GM23338 (cell line): Measurements from ENCODE around the gene MTURN. TPM values are rescaled to one million over a fixed set of nuclear protein-coding genes. Genes with fewer than 3 reads are reported as not detected.

Experiments used
- ATAC-seq: fragments of 200-7000 bp; cut with Tn5 transposase; 3 replicates; pipeline ENCODE4 v1.9.1; 2020
- DNase-seq: peaks from one replicate; pipeline ENCODE4 v3.0.0-alpha.2; 2015; ENCODE audit warnings: low spot score
- H2AFZ ChIP-seq: fragments of 200-600 bp; sonication (generic); 2 replicates; pipeline ENCODE4 v1.8.0; 2016; ENCODE audit warnings: antibody characterized with exemption, mild to moderate bottlenecking, moderate library complexity
- H3F3A ChIP-seq: fragments of 200-600 bp; sonication (generic); replicated peaks from 2 replicates; pipeline ENCODE4 v1.8.0; 2017; ENCODE audit warnings: antibody characterized with exemption, mixed run types, low read depth
- H3K27ac ChIP-seq: fragments of 200-600 bp; sonication (generic); 2 replicates; pipeline ENCODE4 v1.6.1; 2016; ENCODE audit warnings: low read depth
- H3K27me3 ChIP-seq: fragments of 200-600 bp; sonication (generic); 2 replicates; pipeline ENCODE4 v1.8.0; 2016; ENCODE audit warnings: mild to moderate bottlenecking, mixed run types, moderate library complexity; ENCODE audit not compliant: insufficient read depth
- H3K36me3 ChIP-seq: fragments of 200-600 bp; sonication (generic); 2 replicates; pipeline ENCODE4 v1.8.0; 2016; ENCODE audit warnings: mild to moderate bottlenecking; ENCODE audit not compliant: insufficient read depth
- H3K4me1 ChIP-seq: fragments of 200-600 bp; sonication (generic); 2 replicates; pipeline ENCODE4 v1.8.0; 2016; ENCODE audit warnings: mild to moderate bottlenecking, moderate library complexity; ENCODE audit not compliant: insufficient read depth
- H3K4me2 ChIP-seq: fragments of 200-600 bp; sonication (generic); 2 replicates; pipeline ENCODE4 v1.7.1; 2017; ENCODE audit warnings: mixed run types
- H3K4me3 ChIP-seq: fragments of 200-600 bp; sonication (generic); 2 replicates; pipeline ENCODE4 v1.6.1; 2016; ENCODE audit warnings: mixed run types
- H3K79me2 ChIP-seq: fragments of 200-600 bp; sonication (generic); replicated peaks from 2 replicates; pipeline ENCODE4 v1.8.0; 2017; ENCODE audit warnings: mild to moderate bottlenecking; ENCODE audit not compliant: insufficient read depth
- H3K9me2 ChIP-seq: fragments of 200-600 bp; sonication (generic); 2 replicates; pipeline ENCODE4 v1.8.0; 2017; ENCODE audit not compliant: insufficient read depth
- H4K20me1 ChIP-seq: fragments of 200-600 bp; sonication (generic); replicated peaks from 2 replicates; pipeline ENCODE4 v1.8.0; 2017; ENCODE audit warnings: mild to moderate bottlenecking; ENCODE audit not compliant: insufficient read depth
- H3K27ac Mint-ChIP-seq: 2 replicates; pipeline ENCODE4 v1.8.0; 2020; ENCODE audit warnings: inconsistent platforms, mild to moderate bottlenecking, moderate library complexity, mixed read lengths
- H3K27me3 Mint-ChIP-seq: 3 replicates; pipeline ENCODE4 v1.8.0; 2022; ENCODE audit warnings: low read depth, mild to moderate bottlenecking, moderate library complexity, mixed read lengths, inconsistent platforms; ENCODE audit not compliant: insufficient read depth, poor library complexity
- H3K36me3 Mint-ChIP-seq: 3 replicates; pipeline ENCODE4 v1.8.0; 2021; ENCODE audit warnings: low read depth, mild to moderate bottlenecking, inconsistent platforms, moderate library complexity, mixed read lengths
- H3K4me1 Mint-ChIP-seq: 3 replicates; pipeline ENCODE4 v1.8.0; 2020; ENCODE audit warnings: mild to moderate bottlenecking, inconsistent platforms, mixed read lengths
- H3K4me3 Mint-ChIP-seq: 3 replicates; pipeline ENCODE4 v1.8.0; 2021; ENCODE audit warnings: moderate library complexity, mild to moderate bottlenecking, inconsistent platforms, mixed read lengths
- H3K9me3 Mint-ChIP-seq: 3 replicates; pipeline ENCODE4 v1.8.0; 2020; ENCODE audit warnings: moderate library complexity, mild to moderate bottlenecking, inconsistent platforms, mixed read lengths
- CTCF ChIP-seq, 2 experiments: fragments of 200-600 bp in 1 of 2; sonication (generic) in 1 of 2; conservative IDR thresholded peaks; 2 replicates each; pipeline versions ENCODE4 v1.5.1 to v1.6.1; 2016 to 2017; ENCODE audit warnings: antibody characterized with exemption in 2 of 2, low read depth in 2 of 2, mild to moderate bottlenecking in 2 of 2, moderate library complexity in 1 of 2
- EZH2 ChIP-seq: fragments of 200-600 bp; sonication (generic); IDR thresholded peaks from one replicate; pipeline ENCODE4 v1.8.0; 2017; ENCODE audit warnings: antibody characterized with exemption, mild to moderate bottlenecking, low read depth; ENCODE audit not compliant: unreplicated experiment
- EZH2phosphoT487 ChIP-seq: fragments of 200-600 bp; sonication (generic); IDR thresholded peaks from one replicate; pipeline ENCODE4 v1.8.1; 2018; ENCODE audit warnings: antibody characterized with exemption; ENCODE audit not compliant: unreplicated experiment
- NANOG ChIP-seq: IDR thresholded peaks from 2 replicates; pipeline ENCODE4 v1.6.1; 2016; ENCODE audit warnings: antibody characterized with exemption, borderline replicate concordance
- ZNF114 ChIP-seq: fragments of 250-450 bp; sonication (Bioruptor Pico); IDR thresholded peaks from 2 replicates; pipeline ENCODE4 v1.5.0; 2020; ENCODE audit warnings: mild to moderate bottlenecking, moderate library complexity
- ZNF331 ChIP-seq: fragments of 250-450 bp; sonication (Bioruptor Pico); IDR thresholded peaks from 2 replicates; pipeline ENCODE4 v1.5.0; 2020; ENCODE audit warnings: low read depth, mild to moderate bottlenecking, moderate library complexity
- polyA plus RNA-seq: library from polyadenylated mRNA; unstranded; fragments of >200 nt; fragmentation: Nextera tagmentation; extraction: Ambion mirVana; gene quantifications from 2 replicates; pipeline ENCODE4 v1.2.1, GENCODE V29; 2016
- total RNA-seq: library from RNA; depleted of rRNA; stranded (reverse); fragments of >200 nt; shearing (Covaris generic); gene quantifications from 2 replicates; pipeline ENCODE4 v1.2.3, GENCODE V29; 2014
- TF ChIP-seq, protein P1 (sequence below): IDR thresholded peaks from 2 replicates; pipeline ENCODE4 v1.6.1; 2016; ENCODE audit warnings: antibody characterized with exemption
- TF ChIP-seq, protein P2 (sequence below): IDR thresholded peaks from one replicate; pipeline ENCODE4 v1.6.1; 2018; ENCODE audit warnings: antibody characterized with exemption; ENCODE audit not compliant: unreplicated experiment
- TF ChIP-seq, protein P3 (sequence below): fragments of 250-450 bp; sonication (Bioruptor Pico); IDR thresholded peaks from 2 replicates; pipeline ENCODE4 v1.5.0; 2020; ENCODE audit warnings: mild to moderate bottlenecking, moderate library complexity

MTURN gene
- total and polyA plus RNA-seq, 2 experiments from 2014 or later: 3.1 to 8.7 TPM

GRCh38 chr7:30142710-30143109 is 7.9 kb downstream of the MTURN start:
- H3K27me3 Mint-ChIP-seq: peaks cover 8% of the 10 kb centered on the region
- H3F3A ChIP-seq: no peaks in the 10 kb centered on the region
- H3K9me2 ChIP-seq: no peaks in the 10 kb centered on the region
- ATAC-seq (no peak), DNase-seq (no peak)
- H3K9me3 Mint-ChIP-seq: no peaks in the 10 kb centered on the region
- no peaks in the 10 kb centered on the region for H3K36me3 ChIP-seq
- H2AFZ ChIP-seq: no peak overlapping the region
- no peak overlapping the region for H3K27ac ChIP-seq
- 0 out of 2 replicates have a peak, but pooled peaks cover 4% of the 10 kb centered on the region for H3K4me1 ChIP-seq
- H3K4me2 ChIP-seq: no peak overlapping the region
- TF ChIP-seq CTCF (conservative IDR thresholded peaks at IDR 0.05; ENCODE audit: low read depth in 2 of 2): no peak
- no peak for TF ChIP-seq ZNF114
- no peak for TF ChIP-seq EZH2
- TF ChIP-seq, protein P1, sequence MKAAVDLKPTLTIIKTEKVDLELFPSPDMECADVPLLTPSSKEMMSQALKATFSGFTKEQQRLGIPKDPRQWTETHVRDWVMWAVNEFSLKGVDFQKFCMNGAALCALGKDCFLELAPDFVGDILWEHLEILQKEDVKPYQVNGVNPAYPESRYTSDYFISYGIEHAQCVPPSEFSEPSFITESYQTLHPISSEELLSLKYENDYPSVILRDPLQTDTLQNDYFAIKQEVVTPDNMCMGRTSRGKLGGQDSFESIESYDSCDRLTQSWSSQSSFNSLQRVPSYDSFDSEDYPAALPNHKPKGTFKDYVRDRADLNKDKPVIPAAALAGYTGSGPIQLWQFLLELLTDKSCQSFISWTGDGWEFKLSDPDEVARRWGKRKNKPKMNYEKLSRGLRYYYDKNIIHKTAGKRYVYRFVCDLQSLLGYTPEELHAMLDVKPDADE: no peak
- TF ChIP-seq ZNF331 (CRISPR knock-in tag): no peak
- no peak for TF ChIP-seq NANOG
- TF ChIP-seq, protein P2, sequence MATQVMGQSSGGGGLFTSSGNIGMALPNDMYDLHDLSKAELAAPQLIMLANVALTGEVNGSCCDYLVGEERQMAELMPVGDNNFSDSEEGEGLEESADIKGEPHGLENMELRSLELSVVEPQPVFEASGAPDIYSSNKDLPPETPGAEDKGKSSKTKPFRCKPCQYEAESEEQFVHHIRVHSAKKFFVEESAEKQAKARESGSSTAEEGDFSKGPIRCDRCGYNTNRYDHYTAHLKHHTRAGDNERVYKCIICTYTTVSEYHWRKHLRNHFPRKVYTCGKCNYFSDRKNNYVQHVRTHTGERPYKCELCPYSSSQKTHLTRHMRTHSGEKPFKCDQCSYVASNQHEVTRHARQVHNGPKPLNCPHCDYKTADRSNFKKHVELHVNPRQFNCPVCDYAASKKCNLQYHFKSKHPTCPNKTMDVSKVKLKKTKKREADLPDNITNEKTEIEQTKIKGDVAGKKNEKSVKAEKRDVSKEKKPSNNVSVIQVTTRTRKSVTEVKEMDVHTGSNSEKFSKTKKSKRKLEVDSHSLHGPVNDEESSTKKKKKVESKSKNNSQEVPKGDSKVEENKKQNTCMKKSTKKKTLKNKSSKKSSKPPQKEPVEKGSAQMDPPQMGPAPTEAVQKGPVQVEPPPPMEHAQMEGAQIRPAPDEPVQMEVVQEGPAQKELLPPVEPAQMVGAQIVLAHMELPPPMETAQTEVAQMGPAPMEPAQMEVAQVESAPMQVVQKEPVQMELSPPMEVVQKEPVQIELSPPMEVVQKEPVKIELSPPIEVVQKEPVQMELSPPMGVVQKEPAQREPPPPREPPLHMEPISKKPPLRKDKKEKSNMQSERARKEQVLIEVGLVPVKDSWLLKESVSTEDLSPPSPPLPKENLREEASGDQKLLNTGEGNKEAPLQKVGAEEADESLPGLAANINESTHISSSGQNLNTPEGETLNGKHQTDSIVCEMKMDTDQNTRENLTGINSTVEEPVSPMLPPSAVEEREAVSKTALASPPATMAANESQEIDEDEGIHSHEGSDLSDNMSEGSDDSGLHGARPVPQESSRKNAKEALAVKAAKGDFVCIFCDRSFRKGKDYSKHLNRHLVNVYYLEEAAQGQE: no peak
- TF ChIP-seq, protein P3, sequence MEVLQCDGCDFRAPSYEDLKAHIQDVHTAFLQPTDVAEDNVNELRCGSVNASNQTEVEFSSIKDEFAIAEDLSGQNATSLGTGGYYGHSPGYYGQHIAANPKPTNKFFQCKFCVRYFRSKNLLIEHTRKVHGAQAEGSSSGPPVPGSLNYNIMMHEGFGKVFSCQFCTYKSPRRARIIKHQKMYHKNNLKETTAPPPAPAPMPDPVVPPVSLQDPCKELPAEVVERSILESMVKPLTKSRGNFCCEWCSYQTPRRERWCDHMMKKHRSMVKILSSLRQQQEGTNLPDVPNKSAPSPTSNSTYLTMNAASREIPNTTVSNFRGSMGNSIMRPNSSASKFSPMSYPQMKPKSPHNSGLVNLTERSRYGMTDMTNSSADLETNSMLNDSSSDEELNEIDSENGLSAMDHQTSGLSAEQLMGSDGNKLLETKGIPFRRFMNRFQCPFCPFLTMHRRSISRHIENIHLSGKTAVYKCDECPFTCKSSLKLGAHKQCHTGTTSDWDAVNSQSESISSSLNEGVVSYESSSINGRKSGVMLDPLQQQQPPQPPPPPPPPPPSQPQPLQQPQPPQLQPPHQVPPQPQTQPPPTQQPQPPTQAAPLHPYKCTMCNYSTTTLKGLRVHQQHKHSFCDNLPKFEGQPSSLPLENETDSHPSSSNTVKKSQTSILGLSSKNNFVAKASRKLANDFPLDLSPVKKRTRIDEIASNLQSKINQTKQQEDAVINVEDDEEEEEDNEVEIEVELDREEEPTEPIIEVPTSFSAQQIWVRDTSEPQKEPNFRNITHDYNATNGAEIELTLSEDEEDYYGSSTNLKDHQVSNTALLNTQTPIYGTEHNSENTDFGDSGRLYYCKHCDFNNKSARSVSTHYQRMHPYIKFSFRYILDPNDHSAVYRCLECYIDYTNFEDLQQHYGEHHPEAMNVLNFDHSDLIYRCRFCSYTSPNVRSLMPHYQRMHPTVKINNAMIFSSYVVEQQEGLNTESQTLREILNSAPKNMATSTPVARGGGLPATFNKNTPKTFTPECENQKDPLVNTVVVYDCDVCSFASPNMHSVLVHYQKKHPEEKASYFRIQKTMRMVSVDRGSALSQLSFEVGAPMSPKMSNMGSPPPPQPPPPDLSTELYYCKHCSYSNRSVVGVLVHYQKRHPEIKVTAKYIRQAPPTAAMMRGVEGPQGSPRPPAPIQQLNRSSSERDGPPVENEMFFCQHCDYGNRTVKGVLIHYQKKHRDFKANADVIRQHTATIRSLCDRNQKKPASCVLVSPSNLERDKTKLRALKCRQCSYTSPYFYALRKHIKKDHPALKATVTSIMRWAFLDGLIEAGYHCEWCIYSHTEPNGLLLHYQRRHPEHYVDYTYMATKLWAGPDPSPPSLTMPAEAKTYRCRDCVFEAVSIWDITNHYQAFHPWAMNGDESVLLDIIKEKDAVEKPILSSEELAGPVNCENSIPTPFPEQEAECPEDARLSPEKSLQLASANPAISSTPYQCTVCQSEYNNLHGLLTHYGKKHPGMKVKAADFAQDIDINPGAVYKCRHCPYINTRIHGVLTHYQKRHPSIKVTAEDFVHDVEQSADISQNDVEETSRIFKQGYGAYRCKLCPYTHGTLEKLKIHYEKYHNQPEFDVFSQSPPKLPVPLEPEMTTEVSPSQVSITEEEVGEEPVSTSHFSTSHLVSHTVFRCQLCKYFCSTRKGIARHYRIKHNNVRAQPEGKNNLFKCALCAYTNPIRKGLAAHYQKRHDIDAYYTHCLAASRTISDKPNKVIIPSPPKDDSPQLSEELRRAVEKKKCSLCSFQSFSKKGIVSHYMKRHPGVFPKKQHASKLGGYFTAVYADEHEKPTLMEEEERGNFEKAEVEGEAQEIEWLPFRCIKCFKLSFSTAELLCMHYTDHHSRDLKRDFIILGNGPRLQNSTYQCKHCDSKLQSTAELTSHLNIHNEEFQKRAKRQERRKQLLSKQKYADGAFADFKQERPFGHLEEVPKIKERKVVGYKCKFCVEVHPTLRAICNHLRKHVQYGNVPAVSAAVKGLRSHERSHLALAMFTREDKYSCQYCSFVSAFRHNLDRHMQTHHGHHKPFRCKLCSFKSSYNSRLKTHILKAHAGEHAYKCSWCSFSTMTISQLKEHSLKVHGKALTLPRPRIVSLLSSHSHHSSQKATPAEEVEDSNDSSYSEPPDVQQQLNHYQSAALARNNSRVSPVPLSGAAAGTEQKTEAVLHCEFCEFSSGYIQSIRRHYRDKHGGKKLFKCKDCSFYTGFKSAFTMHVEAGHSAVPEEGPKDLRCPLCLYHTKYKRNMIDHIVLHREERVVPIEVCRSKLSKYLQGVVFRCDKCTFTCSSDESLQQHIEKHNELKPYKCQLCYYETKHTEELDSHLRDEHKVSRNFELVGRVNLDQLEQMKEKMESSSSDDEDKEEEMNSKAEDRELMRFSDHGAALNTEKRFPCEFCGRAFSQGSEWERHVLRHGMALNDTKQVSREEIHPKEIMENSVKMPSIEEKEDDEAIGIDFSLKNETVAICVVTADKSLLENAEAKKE (CRISPR knock-in tag): no peak
- TF ChIP-seq EZH2phosphoT487: no peak
- H3K36me3 Mint-ChIP-seq: no peaks in the 10 kb centered on the region
- no peak overlapping the region for H3K4me3 Mint-ChIP-seq
- no peak overlapping the region for H3K27ac Mint-ChIP-seq
- peaks cover 6% of the 10 kb centered on the region for H3K27me3 ChIP-seq
- peaks cover 3% of the 10 kb centered on the region for H4K20me1 ChIP-seq
- H3K79me2 ChIP-seq: peaks cover 7% of the 10 kb centered on the region; the same call in 1 of the 2 replicates
- H3K4me1 Mint-ChIP-seq: no peaks in the 10 kb centered on the region; the same call in 2 of the 3 replicates
- no peak overlapping the region for H3K4me3 ChIP-seq
